HUDEP-2 (cell line): Measurements from ENCODE around the gene DZANK1.
"Not testable (repeated sequence)": the region's sequence is repeated elsewhere in the genome, so short reads cannot be mapped to it uniquely, and the experiment has no call there.

Source experiments
- DNase-seq, 76 experiments: peaks; one replicate each; lab custom pipeline; 2025; ENCODE audit not compliant: unreplicated experiment in 76 of 76; lab: John Stamatoyannopoulos, UW

Gene DZANK1

GRCh38 chr20:18443886-18444285 lies 22.9 kb downstream of the DZANK1 start:
- no peak for DNase-seq

- DNase-seq, result no peak
Observed at GRCh38 chr20:18440403-18440802, 26.4 kb downstream of the DZANK1 start.

GRCh38 chr20:18436847-18437246 lies 30.0 kb downstream of the DZANK1 start:
- DNase-seq, result no peak

DNA sequence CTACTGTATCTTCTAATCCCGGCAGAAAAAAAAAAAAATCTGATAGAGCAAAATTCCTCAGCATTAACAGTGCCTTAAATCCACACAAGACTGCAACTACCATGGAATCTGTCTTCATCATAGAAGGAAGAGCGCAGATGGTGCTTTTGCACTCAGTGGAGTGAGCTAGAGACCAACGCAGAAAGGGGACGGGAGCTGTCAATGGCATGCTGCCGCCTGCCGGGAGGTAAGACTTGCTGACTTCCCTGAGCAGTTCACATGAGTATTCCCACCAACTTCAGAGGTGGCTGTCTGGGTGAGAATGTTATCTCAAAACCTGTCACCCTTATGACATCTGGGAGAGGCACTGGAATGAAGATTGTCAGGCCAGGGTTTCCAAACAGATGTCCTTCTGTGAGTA lies 35.6 kb downstream of the DZANK1 start:
- no peak for DNase-seq

- DNase-seq, result no peak
Observed at GRCh38 chr20:18430172-18430826, 36.5 kb downstream of the DZANK1 start.

DNA sequence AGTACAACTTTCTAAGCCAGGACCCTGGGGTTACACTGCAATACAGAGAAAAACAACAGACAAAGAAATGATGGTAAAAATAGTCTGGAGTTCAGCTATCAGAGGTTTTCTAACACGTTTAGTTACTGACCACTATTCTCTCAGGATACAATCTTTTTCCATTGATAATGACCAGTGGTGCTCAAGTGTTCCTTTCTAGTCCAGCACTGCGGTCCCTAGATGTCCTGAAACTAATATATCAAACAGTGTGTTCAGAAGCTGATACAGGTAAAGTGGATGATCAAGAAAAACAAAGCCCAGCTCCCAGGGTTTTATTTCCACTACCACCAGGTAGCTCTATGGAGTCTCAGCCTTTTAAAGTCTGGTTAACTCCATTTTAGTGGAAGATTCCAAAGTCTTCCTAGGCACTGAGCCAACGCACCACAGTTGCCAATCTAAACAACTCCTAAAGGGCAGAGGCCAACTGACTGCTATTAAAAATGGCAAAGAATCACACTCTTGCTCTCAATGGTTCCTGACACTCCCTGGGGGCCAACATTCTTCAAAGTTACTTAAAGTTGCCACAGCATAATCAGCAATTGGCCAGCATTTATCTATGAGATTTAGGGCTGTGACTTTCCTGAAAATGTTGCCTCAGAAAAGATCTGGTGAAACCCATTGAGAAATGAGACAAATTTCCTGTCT lies 38.2 kb downstream of the DZANK1 start:
- no peak for DNase-seq

DNA sequence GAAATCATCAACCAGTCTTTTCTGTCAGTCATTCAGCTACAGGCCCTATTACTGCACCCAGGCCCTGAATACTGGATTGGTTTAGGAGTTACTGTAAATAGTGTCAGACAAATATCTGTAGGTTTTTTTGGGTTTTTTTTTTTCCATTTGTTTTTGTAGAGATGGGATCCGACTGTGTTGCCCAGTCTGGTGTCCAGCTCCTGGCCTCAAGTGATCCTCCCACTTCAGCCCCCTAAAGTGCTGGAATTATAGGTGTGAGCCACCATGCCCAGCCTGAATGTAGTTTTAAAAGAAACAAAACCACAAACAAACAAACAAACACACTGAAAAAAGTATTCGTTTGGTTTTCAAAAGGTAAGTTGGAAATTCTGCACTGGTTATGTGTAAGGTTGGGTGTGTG lies 39.6 kb downstream of the DZANK1 start:
- DNase-seq, result no peak

GRCh38 chr20:18421608-18422007 lies 45.2 kb downstream of the DZANK1 start:
- no peak for DNase-seq

- no peak for DNase-seq
Observed at GRCh38 chr20:18416486-18416885, 50.3 kb downstream of the DZANK1 start.

GRCh38 chr20:18414140-18414539 lies 52.7 kb downstream of the DZANK1 start:
- no peak for DNase-seq

DNA sequence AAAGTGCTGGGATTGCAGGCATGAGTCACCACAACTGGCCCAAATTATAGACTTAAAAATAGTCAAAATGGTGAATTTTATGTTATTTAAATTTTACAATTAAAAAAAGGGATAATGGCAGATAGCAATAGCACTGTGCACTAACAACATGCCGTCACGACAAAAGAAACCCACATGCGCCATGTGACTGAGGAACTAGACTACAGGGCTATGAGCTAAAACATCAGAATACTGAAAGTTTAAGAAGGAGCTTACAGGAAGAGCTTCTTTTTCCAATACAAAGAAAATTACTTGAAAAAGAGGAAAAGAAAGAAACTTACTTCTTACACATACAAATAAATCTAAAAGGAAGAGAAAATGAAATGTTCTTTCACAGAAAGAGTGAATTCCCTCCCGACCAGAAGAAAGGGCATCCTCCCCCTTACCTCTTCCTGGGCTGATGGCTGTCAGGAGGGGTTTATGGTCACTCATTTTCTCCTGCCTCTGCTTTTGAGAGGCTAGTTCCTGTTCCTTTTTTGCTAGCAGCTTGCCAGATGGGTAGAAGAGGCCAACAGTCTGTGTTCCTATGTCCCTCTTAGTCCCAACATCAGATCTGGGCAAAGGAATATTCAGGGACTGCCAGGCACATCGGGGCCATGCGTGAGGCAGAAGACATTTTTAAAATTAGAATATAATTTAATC lies 54.5 kb downstream of the DZANK1 start:
- no peak for DNase-seq

DNA sequence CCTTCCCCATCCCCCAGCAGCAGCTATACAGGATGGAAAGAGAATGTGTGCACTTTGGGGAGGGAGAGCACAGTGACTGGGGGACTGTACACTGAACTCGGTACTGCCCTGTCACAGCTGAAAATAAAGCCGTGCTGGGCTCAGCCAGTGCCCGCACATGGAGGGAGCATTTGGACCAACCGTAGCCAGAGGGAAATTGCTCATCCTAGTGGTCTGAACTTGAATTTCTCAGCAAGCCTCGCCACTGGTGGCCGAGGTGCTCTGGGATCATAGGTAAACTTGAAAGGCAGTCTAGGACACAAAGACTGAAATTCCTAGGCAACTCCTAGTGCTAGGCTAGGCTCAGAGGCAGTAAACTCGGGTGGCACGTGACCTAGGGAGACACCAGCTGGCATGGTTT lies 61.0 kb downstream of the DZANK1 start:
- DNase-seq, result no peak

DNA sequence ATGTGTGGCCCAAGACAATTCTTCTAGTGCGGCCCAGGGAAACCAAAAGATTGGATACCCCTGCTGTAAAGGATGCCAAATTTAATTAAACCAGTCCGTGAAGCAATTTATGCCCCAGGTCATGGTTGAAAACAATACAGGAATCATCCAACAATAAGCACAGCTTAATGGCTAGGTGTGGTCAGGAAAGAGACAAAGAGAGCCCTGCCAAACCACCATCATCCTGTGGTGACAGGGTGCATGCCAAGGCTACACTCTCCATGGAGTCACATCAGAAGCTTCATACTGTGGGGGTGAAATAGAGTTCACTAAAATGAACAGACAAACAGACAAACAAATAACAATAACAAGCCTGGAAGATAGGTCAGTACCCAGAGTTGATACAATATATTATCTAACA lies 62.7 kb downstream of the DZANK1 start:
- DNase-seq, result no peak

DNA sequence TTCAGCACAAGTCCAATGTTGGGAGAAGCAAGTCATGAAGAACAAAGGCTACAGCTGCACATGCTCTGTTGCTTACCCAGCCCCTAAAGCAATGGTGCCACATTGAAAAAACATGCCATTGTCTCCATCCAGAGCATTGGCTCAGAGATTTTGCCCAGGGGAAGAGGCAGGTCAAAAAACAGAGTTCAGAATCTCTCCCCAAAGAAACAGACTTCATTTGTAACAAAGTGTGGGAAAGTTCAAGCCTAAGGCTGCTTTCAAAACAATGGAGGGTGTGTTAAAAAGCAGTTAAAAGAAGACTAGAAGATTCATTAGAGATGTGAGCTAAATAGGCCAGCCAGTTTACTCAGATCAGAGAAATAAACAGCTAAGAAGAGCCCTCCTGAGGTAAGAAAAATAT lies 63.6 kb downstream of the DZANK1 start:
- no peak for DNase-seq

DNA sequence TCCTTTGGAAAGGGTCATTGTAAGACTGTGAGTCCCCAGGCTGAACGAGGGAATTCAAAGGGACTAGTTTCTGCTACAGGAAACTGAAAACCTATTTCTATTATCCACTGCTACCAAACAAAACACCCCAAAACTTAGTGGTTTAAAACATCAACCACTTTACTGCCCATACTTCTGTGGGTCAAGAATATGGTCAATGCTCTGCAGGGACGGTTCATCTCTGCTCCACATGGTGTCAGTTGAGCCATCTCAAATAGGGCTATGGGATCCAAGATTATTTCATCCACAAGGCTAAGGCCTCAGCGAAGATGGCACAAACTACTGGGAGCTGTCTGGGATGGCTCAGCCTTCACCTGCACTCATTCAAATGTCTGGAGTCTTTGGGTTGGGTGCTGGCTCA lies 65.5 kb downstream of the DZANK1 start:
- no peak for DNase-seq

DNA sequence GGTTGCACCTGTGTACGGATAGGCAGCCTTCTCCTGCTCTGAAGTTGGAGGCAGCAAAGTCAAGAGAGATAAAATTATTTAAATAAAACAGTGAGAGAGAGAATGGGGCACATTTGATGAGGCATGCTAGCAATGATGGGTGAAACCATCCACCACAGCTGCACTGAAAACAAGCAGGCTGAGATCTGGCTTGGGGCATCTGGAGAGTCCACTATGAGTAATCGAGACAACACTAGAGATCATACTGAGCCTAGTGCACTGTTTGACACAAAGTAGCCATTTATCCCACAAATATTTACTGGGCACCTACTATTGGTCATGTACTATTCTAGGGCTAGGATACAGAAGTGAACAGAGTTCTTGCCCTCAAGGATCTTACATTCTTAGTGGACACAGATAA lies 66.4 kb downstream of the DZANK1 start:
- DNase-seq, result no peak

- not testable (repeated sequence) for DNase-seq
Observed at GRCh38 chr20:18398713-18399112, 68.1 kb downstream of the DZANK1 start.

GRCh38 chr20:18397030-18397429 lies 69.8 kb downstream of the DZANK1 start:
- no peak for DNase-seq

DNA sequence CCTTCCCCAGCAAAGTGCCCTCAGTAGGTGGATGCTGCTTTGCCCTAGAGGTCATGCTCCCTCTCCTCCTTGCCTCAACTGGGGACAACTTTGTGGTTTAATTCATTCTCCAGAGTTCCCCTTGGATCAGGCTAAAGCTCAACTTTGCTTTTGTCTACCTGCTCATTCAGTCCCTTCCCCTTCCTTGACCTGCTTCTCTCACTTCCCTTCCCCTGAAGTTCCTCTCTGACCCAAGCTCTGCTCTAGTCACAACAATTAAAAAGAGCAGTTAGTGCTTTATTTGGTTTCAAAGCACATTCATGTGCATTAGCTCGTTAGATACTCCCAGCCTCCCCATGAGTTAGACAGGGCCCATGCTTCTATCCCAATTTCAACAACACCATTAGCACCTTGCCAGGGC lies 71.3 kb downstream of the DZANK1 start:
- DNase-seq, result no peak

GRCh38 chr20:18394363-18394762 lies 72.5 kb downstream of the DZANK1 start:
- DNase-seq, result no peak

- no peak for DNase-seq
Observed at GRCh38 chr20:18391686-18392085, 75.1 kb downstream of the DZANK1 start.

DNA sequence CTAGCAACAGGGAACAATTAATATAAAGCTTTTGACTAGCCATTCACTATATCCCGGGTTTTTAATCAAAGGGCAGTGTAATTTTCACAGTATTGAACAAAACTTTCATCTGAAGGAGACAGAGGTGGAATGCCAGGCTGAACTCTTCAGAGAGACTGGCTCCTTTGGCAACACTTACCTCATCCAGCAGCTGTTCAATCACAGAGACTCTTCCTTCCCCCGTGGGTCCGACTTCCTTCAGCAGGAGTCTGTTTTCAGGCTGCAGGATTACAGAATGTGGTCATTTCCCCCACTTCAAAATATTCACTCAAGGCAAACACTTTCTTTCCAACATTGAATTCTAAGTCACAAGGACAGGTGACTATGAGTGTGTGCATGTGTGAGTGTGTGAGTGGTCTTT lies 76.6 kb downstream of the DZANK1 start:
- DNase-seq, result no peak
